Heart left ventricle (tissue), 13 donors: Measurements from ENCODE around the gene PIP5K1B.

ENCODE experiments used
- CTCF ChIP-seq, 12 donors: fragments of 200-600 bp; sonication (generic) in 4 of 12; IDR thresholded peaks; one replicate each; pipeline versions ENCODE4 v1.5.0 to v1.8.0; 2018 to 2022; ENCODE audit warnings: antibody characterized with exemption in 12 of 12, mild to moderate bottlenecking in 5 of 12
- POLR2A ChIP-seq, 2 donors: fragments of 450-650 bp; IDR thresholded peaks; one replicate each; pipeline ENCODE4 v1.6.1; 2017; ENCODE audit warnings: antibody characterized with exemption in 2 of 2, mild to moderate bottlenecking in 2 of 2, moderate library complexity in 2 of 2
- donor health status: ischemic (EF 13 %, LVEDD 7.1; RV severe dilation, severe dysfunction).
- donor health status: DM: no; HTN: yes; CAD: no.
- donor health status: DM: no; HTN: no; CAD: no.
- donor health status: ischemic (EF 25% LVEDD 6.9; RV normal size, moderate dysfunction).
- donor health status: ischemic (EF 25% LVEDD 5.7; RV mildly dilated, moderate dysfunction).
- donor health status: ischemic (EF 35%, LVEDD 5.7; RV mildly dilated, moderate dysfunction).
- donor health status: nonischemic (EF 11% LVEDD 7.7; RV severe dilation, severe dysfunction).
- donor health status: DM: yes; HTN: yes; CAD: no.
- donor health status: PGD.
- donor health status: ischemic (EF 29% LVEDD 5.4; RV normal size, mild dysfunction).
- donor health status: nonischemic (EF 23%, LVEDD 6.1; RV moderate dilation, normal function).

- TF ChIP-seq CTCF (IDR thresholded peaks at IDR 0.05) (no peak), POLR2A (IDR thresholded peaks at IDR 0.05) (no peak)
Measured at GRCh38 chr9:68933434-68934328, 228.6 kb downstream of the PIP5K1B start.
